Eye (tissue), 1 donor: Measurements from ENCODE around the gene GLB1L3.
A peak's percentile ranks its signal among the peaks of the same experiment; 100 is the strongest.
"Not testable (repeated sequence)": the region's sequence is repeated elsewhere in the genome, so short reads cannot be mapped to it uniquely, and the experiment has no call there.

Experiments used
- DNase-seq: peaks from one replicate; pipeline ENCODE4 v3.0.0-alpha.2; 2015

The GLB1L3 gene

DNA sequence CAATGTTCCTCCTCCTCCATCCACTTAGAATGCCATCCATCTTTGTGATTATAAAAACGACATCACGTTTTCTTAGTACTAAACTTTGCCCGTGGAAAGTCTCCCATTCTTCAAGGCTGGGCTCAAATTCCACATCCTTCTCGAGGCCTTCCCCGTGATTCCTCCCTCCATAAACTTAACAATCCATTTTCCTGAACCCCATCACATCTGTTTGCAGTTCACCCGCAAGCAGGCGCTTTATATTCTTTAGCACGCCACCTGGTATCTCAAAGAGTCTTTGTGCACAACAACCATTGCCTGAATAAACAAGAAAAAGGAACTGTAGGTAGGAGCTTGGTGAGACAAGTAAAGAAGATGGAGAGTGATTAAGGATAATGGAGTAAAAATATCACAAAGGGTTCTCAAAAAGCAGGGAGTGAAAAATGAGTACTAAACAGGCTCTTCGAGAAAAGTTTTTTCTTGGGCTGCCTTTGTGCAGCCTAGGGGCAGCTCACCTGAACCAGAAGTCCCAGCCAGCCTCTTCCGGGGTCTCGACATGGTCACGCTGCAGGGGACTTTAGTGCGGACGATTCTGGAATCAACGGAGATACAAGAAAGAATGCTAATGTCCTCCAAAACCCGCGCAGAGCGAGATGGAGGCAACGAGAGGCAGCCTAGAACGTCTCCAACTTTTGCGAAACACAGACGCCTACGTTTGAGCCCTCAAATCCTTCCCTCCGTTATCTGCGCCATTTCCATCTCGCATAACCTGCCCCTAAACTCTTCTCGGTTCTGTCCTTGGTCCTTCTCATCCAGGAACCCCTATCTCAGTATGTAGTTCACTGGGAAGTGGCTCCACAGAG is 23.6 kb upstream of the GLB1L3 start:
- no peak for DNase-seq

- peak; percentile 99 for DNase-seq
Observed at GRCh38 chr11:134253188-134253993, 22.8 kb upstream of the GLB1L3 start, which contains the start of the genes ACAD8 and THYN1. Gene ACAD8, plus strand, starts transcription at chr11:134253568. Its CDS starts 33 bp downstream, at chr11:134253601. Gene THYN1, minus strand, starts transcription at chr11:134253352. Its CDS starts 470 bp downstream, at chr11:134252882.

GRCh38 chr11:134254433-134255183 is 21.6 kb upstream of the GLB1L3 start:
- no peak for DNase-seq

DNA sequence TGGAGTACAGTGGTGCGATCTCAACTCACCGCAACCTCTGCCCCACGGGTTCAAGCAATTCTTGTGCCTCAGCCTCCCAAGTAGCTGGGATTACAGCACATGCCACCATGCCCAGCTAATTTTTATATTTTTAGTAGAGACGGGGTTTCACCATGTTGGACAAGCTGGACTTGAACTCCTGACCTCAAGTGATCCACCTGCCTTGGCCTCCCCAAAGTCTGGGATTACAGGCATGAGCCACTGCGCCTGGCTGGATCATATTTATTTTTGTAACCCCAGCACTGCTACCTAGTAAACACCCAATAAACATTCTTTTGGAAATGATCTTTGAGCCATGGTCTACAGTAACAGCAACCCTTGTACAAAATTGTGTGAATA is 21.0 kb upstream of the GLB1L3 start:
- not testable (repeated sequence) for DNase-seq

DNA sequence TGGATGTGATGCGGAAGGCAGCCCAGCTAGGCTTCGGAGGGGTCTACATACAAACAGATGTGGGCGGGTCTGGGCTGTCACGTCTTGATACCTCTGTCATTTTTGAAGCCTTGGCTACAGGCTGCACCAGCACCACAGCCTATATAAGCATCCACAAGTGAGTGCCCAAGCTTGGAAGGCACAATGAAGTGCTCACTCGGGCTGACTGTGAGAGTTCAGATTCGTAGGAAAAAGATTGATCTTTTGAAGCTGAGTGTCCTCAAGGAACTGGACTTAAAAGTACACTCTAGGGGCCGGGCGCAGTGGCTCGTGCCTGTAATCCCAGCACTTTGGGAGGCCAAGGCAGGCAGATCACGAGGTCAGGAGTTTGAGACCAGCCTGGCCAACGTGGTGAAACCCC is 19.1 kb upstream of the GLB1L3 start:
- no peak for DNase-seq

DNA sequence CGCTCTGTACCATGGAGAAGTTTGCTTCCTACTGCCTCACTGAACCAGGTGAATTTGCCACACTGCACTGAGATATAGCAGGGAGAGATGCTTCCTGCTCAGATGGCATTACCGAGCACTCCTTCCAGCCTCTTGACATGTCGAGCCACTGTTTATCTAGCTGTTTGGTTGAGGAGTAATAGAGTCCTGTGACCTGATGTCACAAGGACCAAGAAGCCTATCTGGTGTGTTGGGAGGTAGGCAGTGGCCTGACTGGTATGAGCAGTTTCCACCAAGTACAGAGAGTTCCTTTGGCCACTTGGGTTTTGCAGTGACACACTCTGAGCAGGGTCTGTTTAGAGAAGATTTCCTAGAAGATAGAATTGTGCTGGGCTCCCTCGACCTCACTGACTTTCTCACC is 17.6 kb upstream of the GLB1L3 start:
- DNase-seq: no peak

GRCh38 chr11:134260503-134260902 is 15.7 kb upstream of the GLB1L3 start:
- no peak for DNase-seq

GRCh38 chr11:134260983-134261382 is 15.2 kb upstream of the GLB1L3 start:
- no peak for DNase-seq

DNA sequence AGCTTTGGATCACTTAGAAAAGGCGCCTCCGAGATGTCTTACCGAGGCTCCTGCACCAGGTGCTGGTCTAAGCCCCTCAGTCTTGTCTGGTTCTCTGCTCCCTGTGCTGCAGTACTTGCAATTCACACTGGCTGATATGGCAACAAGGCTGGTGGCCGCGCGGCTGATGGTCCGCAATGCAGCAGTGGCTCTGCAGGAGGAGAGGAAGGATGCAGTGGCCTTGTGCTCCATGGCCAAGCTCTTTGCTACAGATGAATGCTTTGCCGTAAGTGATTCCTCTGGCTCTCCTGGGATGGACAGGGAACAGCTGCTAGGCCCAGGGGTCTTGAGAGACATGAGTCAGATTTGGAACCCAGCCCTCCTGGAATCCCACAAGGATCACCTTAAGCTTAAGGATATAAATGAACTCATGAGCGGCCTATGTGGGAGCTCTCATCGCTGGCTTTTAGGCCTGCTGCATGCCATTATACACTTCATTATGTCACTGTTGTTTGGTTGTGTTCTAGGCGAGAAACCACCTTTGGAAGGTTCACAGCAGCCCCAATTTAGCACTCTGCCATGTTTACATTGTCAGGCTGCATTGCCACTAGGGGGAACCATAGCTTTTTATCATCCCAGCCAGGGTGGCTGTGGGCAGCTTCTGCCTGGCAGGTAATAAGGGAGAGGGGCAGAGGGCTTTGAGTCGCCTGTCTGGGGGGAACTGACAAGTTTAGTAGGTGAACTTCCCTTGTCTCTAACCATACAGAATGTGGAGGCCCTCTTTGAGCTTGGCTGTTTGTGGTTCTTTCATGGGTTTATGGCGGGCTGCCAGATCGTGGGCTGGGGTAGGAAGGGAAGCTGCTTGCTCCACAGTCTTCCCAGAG is 14.3 kb upstream of the GLB1L3 start:
- peak; percentile 30 for DNase-seq

- no peak for DNase-seq
Observed at GRCh38 chr11:134264966-134265764, 11.0 kb upstream of the GLB1L3 start.

- DNase-seq: no peak
Observed at GRCh38 chr11:134266440-134266839, 9.7 kb upstream of the GLB1L3 start.

DNA sequence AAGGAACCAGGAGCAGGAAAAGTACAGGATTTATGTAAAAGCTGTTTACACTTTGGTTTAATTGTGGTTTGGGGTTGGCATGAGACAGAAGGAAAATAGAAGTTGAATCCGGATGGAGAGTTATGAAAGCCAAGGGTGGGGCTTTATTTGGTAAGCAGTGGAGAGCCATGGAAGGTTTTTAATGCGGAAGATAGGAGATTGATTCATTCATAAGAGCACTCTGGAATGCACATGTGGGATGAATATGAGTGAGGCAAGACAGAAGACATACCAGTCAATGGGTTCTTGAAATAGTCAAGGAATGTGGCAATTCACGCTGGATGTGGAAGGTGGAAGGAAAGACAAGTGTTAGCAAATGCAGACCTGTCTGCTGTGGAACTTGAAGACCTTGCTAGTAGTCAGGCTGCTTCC is 9.3 kb upstream of the GLB1L3 start:
- DNase-seq: no peak

DNA sequence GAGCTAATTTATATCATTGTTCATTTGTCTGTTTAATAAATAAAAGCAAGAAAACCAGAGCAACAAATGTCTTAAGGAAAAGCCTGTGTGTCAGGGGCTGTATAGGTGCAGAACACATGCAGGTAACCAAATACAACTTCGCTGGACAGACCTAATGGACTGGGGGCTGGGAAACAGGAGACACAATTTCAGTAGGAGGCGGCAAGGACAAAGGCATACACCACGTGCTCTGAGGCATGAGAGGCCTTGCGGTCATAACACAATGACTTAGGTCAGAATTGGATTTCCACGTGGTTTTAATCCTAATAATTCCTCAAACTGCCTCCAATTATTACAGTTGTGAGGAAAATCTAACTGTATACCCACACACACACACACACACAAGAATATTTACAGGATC is 8.7 kb upstream of the GLB1L3 start:
- peak; percentile 45 for DNase-seq

DNA sequence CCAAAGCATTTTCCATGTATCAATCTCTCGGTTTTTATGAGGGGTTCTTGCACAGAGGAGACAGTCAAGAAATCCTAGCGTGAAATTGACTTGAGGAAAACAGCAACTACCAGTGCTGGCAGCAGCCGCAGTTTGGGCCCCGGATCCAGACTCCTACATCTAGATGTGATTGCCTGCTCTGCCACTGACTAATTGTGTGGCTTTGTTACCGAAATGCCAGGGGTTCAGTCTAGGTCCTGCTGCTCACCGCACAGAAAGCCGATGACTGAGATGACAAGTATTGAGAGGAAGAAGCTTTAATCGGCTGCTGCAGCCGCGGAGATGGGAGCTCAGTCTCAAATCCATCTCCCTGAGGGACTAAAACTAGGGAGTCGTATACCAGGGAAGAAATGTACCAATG is 8.2 kb upstream of the GLB1L3 start:
- DNase-seq: peak; percentile 26

DNA sequence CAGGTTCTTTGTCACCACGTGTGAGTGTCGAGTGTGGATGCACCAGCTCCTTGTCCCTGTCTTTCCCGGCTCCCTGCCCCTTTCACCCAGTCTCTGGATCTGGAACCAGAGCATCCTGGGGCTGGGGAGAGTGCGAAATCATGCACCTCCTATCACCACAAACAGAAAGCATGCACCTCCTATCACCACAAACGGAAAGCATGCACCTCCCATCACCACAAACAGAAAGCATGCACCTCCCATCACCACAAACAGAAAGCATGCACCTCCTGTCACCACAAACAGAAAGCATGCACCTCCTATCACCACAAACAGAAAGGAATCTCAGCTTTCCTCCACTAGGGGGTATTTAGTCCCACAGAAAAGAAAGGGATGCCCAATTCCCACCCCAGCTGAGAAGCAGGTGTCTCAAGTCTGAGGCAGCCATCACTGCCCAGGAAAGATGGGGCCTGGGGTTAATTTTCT is 5.9 kb upstream of the GLB1L3 start:
- DNase-seq: peak; percentile 25

- DNase-seq: no peak
Observed at GRCh38 chr11:134271978-134272377, 4.2 kb upstream of the GLB1L3 start.

DNA sequence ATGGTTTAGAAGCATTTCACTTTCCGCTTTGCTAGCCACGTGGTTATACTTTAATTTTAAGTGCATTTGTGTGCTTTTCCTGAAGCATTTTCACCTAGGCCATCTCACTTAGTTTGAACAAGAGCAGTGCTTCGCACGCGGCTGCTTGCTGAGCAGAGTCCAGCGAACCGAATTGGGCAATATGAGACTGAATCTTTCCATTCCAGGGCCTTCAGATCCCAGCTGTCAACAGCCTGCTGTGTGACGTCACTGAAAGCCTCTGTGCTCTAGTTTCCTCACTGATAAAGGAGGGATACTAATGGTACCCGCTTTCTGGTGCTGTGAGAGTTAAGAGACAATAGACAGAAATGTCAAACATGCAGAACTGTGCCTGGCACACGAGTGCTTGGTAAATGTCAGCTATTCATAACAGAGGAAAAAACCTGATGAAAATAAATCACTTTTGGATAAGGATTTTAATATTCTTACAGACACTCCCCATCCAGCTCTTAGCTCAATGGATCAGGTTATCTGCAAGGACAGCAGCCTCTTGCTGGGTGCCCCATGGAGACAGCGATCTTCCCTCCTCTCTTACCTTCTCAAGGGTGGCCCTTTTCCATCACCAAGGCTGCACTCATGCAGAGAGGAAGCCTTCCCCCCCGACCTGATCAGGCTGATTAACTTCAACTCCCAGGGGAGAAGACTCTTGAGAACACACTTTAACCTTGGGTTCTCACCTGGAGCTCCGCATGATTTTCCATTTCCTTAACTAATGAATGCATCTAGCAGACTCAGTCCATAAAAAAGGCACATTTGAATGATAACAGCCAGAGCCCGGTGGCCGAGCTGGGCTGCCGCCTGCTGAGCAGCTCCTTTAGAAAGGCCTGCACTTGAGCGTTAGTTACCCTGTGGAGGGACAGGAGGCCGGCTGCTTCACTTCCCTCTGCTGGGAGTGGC is 3.5 kb upstream of the GLB1L3 start:
- DNase-seq: peak; percentile 87

DNA sequence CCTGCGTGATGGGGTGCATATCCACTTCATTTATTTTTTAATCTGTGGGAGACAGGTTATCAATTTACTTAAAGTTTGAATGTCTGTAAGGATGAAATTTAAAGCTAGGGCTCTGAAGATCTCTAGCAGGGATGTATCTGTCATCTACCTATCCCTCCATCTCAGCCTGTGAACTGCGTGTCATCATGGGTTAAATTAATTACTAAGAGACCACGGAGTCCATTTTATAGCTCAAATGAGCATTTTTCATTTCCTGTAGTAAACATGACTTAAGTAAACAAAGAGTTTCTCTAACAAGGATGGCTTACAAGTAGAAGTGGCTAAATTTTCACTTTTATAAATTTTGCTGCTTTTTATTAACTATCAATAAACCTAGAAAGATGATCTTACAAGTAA is 2.9 kb upstream of the GLB1L3 start:
- DNase-seq: no peak

DNA sequence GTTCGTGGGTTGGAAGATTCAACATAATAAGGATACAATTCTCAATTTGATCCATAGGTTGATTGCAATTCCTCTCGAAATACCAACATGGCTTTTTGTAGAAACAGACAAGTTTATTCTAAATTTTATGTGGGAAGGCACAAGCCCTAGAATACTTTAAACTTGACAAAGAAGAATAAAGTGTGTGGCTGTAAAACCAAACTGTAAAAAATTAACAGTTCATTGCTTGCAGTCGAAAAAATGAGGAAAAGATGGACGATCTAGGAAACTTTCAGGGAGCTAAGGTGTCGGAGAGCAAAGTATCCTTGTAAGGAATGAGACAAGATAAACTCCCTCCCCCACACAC is 1.0 kb upstream of the GLB1L3 start:
- no peak for DNase-seq
